GM12878 (cell line): ENCODE results near the gene HOXA10.

ENCODE experiments used
- CBX5 ChIP-seq: sonication (generic); IDR thresholded peaks from 2 replicates; pipeline ENCODE4 v1.6.1; 2016; ENCODE audit warnings: low read depth, moderate library complexity, mild to moderate bottlenecking, inconsistent platforms
- CTCF ChIP-seq, 3 experiments: IDR thresholded peaks in 2 of 3; conservative IDR thresholded peaks in 1 of 3; 2 replicates each; pipeline ENCODE4 v1.5.1; 2011; ENCODE audit warnings: low read depth in 3 of 3, low read length in 3 of 3, mild to moderate bottlenecking in 3 of 3, control low read depth in 2 of 3, moderate library complexity in 2 of 3, inconsistent platforms in 1 of 3, mixed read lengths in 1 of 3; ENCODE audit not compliant: control insufficient read depth in 2 of 3, insufficient read depth in 1 of 3; ENCODE audit errors: extremely low read depth in 1 of 3
- EED ChIP-seq: sonication (generic); IDR thresholded peaks from 2 replicates; pipeline ENCODE4 v1.6.1; 2016; ENCODE audit warnings: antibody characterized with exemption, low read depth
- RCOR1 ChIP-seq: conservative IDR thresholded peaks from 2 replicates; pipeline ENCODE4 v1.6.1; 2012; ENCODE audit warnings: low read depth, low read length, improper control_type of control experiment
- REST ChIP-seq: IDR thresholded peaks from 2 replicates; pipeline ENCODE4 v1.6.1; 2012; ENCODE audit warnings: mild to moderate bottlenecking, low read depth, low read length
- RFX5 ChIP-seq: IDR thresholded peaks from 2 replicates; pipeline ENCODE4 v1.6.1; 2011; ENCODE audit warnings: low read depth, low read length, improper control_type of control experiment
- YY1 ChIP-seq: IDR thresholded peaks from 2 replicates; pipeline ENCODE4 v1.6.1; 2011; ENCODE audit warnings: low read depth, mild to moderate bottlenecking, low read length
- ZBTB11 ChIP-seq: fragments of 450-650 bp; formaldehyde crosslinking; IDR thresholded peaks from 2 replicates; pipeline ENCODE4 v1.5.0; 2022; ENCODE audit warnings: mild to moderate bottlenecking, missing genetic modification characterization
- ZNF274 ChIP-seq: IDR thresholded peaks from one replicate; pipeline ENCODE4 v1.8.0; 2011; ENCODE audit not compliant: insufficient read length, insufficient read depth

- no peak for TF ChIP-seq ZBTB11 (CRISPR knock-in tag)
- no peak for TF ChIP-seq ZNF274
- no peak for TF ChIP-seq RFX5
- no peak for TF ChIP-seq CBX5
- no peak for TF ChIP-seq YY1
- TF ChIP-seq EED = no peak
- no peak for TF ChIP-seq CTCF (IDR thresholded peaks at IDR 0.05 in 2 of 3, conservative IDR thresholded peaks at IDR 0.05 in 1 of 3; ENCODE audit: control insufficient read depth in 2 of 3, extremely low read depth in 1 of 3, insufficient read depth in 1 of 3, low read depth in 3 of 3, low read length in 3 of 3)
- no peak for TF ChIP-seq RCOR1
- TF ChIP-seq REST = no peak
Measured at GRCh38 chr7:27191161-27191731, 17.1 kb upstream of the HOXA10 start.
